OCI-LY1 (cell line): ENCODE measurements around the gene SPATA33.
"Not testable (repeated sequence)": the region's sequence is repeated elsewhere in the genome, so short reads cannot be mapped to it uniquely, and the experiment has no call there.

ENCODE experiments used
- EZH2 ChIP-seq: fragments of 200-600 bp; sonication (generic), shearing (Covaris generic); IDR thresholded peaks from 2 replicates; pipeline ENCODE4 v1.8.0; 2017; ENCODE audit warnings: borderline replicate concordance, mixed run types, mild to moderate bottlenecking, antibody characterized with exemption, low read length, moderate library complexity, mixed read lengths
- TF ChIP-seq, protein P1 (sequence below): fragments of 200-600 bp; sonication (generic), shearing (Covaris generic); IDR thresholded peaks from 2 replicates; pipeline ENCODE4 v1.5.1; 2017; ENCODE audit warnings: mild to moderate bottlenecking, antibody characterized with exemption, low read length, moderate library complexity, mixed read lengths

DNA sequence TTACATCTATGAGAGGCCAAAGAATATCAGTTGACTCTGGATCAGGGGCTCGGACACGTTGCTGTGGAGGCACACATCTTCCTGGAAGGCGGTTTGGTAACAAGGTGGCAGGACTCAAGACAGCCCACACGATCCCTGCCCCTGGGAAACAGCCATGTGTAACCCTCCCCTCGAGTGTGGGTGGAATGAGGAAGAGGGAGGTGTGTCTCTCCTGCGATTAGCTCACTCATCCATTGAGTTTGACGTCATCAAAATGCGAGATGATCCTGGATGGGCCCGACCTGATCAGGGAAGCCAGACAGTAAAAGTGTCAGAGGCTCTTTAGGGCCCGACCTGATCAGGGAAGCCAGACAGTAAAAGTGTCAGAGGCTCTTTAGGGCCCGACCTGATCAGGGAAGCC lies 6.6 kb downstream of the SPATA33 start:
- TF ChIP-seq, protein P1, sequence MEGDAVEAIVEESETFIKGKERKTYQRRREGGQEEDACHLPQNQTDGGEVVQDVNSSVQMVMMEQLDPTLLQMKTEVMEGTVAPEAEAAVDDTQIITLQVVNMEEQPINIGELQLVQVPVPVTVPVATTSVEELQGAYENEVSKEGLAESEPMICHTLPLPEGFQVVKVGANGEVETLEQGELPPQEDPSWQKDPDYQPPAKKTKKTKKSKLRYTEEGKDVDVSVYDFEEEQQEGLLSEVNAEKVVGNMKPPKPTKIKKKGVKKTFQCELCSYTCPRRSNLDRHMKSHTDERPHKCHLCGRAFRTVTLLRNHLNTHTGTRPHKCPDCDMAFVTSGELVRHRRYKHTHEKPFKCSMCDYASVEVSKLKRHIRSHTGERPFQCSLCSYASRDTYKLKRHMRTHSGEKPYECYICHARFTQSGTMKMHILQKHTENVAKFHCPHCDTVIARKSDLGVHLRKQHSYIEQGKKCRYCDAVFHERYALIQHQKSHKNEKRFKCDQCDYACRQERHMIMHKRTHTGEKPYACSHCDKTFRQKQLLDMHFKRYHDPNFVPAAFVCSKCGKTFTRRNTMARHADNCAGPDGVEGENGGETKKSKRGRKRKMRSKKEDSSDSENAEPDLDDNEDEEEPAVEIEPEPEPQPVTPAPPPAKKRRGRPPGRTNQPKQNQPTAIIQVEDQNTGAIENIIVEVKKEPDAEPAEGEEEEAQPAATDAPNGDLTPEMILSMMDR, result not testable (repeated sequence)
- TF ChIP-seq EZH2, result not testable (repeated sequence)
